ENCODE results near the gene STARD4. TPM values are rescaled to one million over a fixed set of nuclear protein-coding genes. Genes with fewer than 3 reads are reported as not detected.

The STARD4 gene
- total RNA-seq, 2 donors from 2014 or later, result 18.8 to 50.1 TPM

GRCh38 chr5:111555760-111556159 is 43.4 kb upstream of the STARD4 start:
- no peak overlapping the region for H3K4me3 ChIP-seq
- DNase-seq (ENCODE audit: low spot score) (no peak), ATAC-seq (ENCODE audit: insufficient number of reproducible peaks, low FRiP score, low read depth) (no peak)
- no peaks in the 10 kb centered on the region for H3K27me3 ChIP-seq (replicated peaks; ENCODE audit: insufficient read depth)
- no peaks in the 10 kb centered on the region for H3K36me3 ChIP-seq
- TF ChIP-seq CTCF (IDR thresholded peaks at IDR 0.05), result no peak
- no peak overlapping the region for H3K27ac ChIP-seq
- H3K9me3 ChIP-seq, result peaks cover 7% of the 10 kb centered on the region
- peaks cover 7 to 9% of the 10 kb centered on the region in 2 donors for H3K4me1 ChIP-seq (ENCODE audit: control insufficient read depth in 1 of 2, low read depth in 2 of 2)

- H3K27me3 ChIP-seq (replicated peaks; ENCODE audit: insufficient read depth), result no peaks in the 10 kb centered on the region
- peaks cover 7 to 14% of the 10 kb centered on the region in 2 donors for H3K4me1 ChIP-seq (ENCODE audit: control insufficient read depth in 1 of 2, low read depth in 2 of 2)
- no peak for TF ChIP-seq CTCF (IDR thresholded peaks at IDR 0.05)
- no peak for ATAC-seq (ENCODE audit: insufficient number of reproducible peaks, low FRiP score, low read depth)
- DNase-seq (ENCODE audit: low spot score), result no peak
- H3K27ac ChIP-seq, result no peak overlapping the region
- H3K9me3 ChIP-seq, result no peaks in the 10 kb centered on the region
- no peaks in the 10 kb centered on the region for H3K36me3 ChIP-seq
- no peak overlapping the region for H3K4me3 ChIP-seq
Observed at GRCh38 chr5:111553868-111554267, 41.5 kb upstream of the STARD4 start.

GRCh38 chr5:111552896-111553295 is 40.6 kb upstream of the STARD4 start:
- ATAC-seq (ENCODE audit: insufficient number of reproducible peaks, low FRiP score, low read depth) (no peak), DNase-seq (ENCODE audit: low spot score) (no peak)
- Histone ChIP-seq H3K36me3 (no peaks in the 10 kb centered on the region), H3K4me3 (no peak overlapping the region), H3K4me1 (ENCODE audit: control insufficient read depth in 1 of 2, low read depth in 2 of 2) (peaks cover 7 to 14% of the 10 kb centered on the region in 2 donors), H3K27me3 (replicated peaks; ENCODE audit: insufficient read depth) (no peaks in the 10 kb centered on the region), H3K9me3 (no peaks in the 10 kb centered on the region), H3K27ac (no peak overlapping the region)
- no peak for TF ChIP-seq CTCF (IDR thresholded peaks at IDR 0.05)

GRCh38 chr5:111552492-111552891 is 40.2 kb upstream of the STARD4 start:
- DNase-seq (ENCODE audit: low spot score) (no peak), ATAC-seq (ENCODE audit: insufficient number of reproducible peaks, low FRiP score, low read depth) (no peak)
- Histone ChIP-seq H3K4me1 (ENCODE audit: control insufficient read depth in 1 of 2, low read depth in 2 of 2) (peaks cover 7 to 14% of the 10 kb centered on the region in 2 donors), H3K27ac (no peak overlapping the region), H3K4me3 (no peak overlapping the region), H3K27me3 (replicated peaks; ENCODE audit: insufficient read depth) (no peaks in the 10 kb centered on the region), H3K36me3 (no peaks in the 10 kb centered on the region), H3K9me3 (no peaks in the 10 kb centered on the region)
- no peak for TF ChIP-seq CTCF (IDR thresholded peaks at IDR 0.05)

- Histone ChIP-seq H3K9me3 (no peaks in the 10 kb centered on the region), H3K27me3 (replicated peaks; ENCODE audit: insufficient read depth) (no peaks in the 10 kb centered on the region), H3K36me3 (no peaks in the 10 kb centered on the region), H3K4me1 (ENCODE audit: control insufficient read depth in 1 of 2, low read depth in 2 of 2) (peaks cover 7 to 14% of the 10 kb centered on the region in 2 donors), H3K4me3 (no peak overlapping the region), H3K27ac (no peak overlapping the region)
- no peak for DNase-seq (ENCODE audit: low spot score)
- no peak for ATAC-seq (ENCODE audit: insufficient number of reproducible peaks, low FRiP score, low read depth)
- TF ChIP-seq CTCF (IDR thresholded peaks at IDR 0.05), result no peak
Observed at GRCh38 chr5:111551569-111552275, 39.4 kb upstream of the STARD4 start.

Data from thoracic aorta (tissue), 2 donors.